GM23338 (cell line): ENCODE results near the gene TIMP4. TPM values are rescaled to one million over a fixed set of nuclear protein-coding genes. Genes with fewer than 3 reads are reported as not detected.

Source experiments
- ATAC-seq: fragments of 200-7000 bp; cut with Tn5 transposase; 3 replicates; pipeline ENCODE4 v1.9.1; 2020
- DNase-seq: peaks from one replicate; pipeline ENCODE4 v3.0.0-alpha.2; 2015; ENCODE audit warnings: low spot score
- H2AFZ ChIP-seq: fragments of 200-600 bp; sonication (generic); 2 replicates; pipeline ENCODE4 v1.8.0; 2016; ENCODE audit warnings: antibody characterized with exemption, mild to moderate bottlenecking, moderate library complexity
- H3F3A ChIP-seq: fragments of 200-600 bp; sonication (generic); replicated peaks from 2 replicates; pipeline ENCODE4 v1.8.0; 2017; ENCODE audit warnings: antibody characterized with exemption, mixed run types, low read depth
- H3K27ac ChIP-seq: fragments of 200-600 bp; sonication (generic); 2 replicates; pipeline ENCODE4 v1.6.1; 2016; ENCODE audit warnings: low read depth
- H3K27me3 ChIP-seq: fragments of 200-600 bp; sonication (generic); 2 replicates; pipeline ENCODE4 v1.8.0; 2016; ENCODE audit warnings: mild to moderate bottlenecking, mixed run types, moderate library complexity; ENCODE audit not compliant: insufficient read depth
- H3K36me3 ChIP-seq: fragments of 200-600 bp; sonication (generic); 2 replicates; pipeline ENCODE4 v1.8.0; 2016; ENCODE audit warnings: mild to moderate bottlenecking; ENCODE audit not compliant: insufficient read depth
- H3K4me1 ChIP-seq: fragments of 200-600 bp; sonication (generic); 2 replicates; pipeline ENCODE4 v1.8.0; 2016; ENCODE audit warnings: mild to moderate bottlenecking, moderate library complexity; ENCODE audit not compliant: insufficient read depth
- H3K4me2 ChIP-seq: fragments of 200-600 bp; sonication (generic); 2 replicates; pipeline ENCODE4 v1.7.1; 2017; ENCODE audit warnings: mixed run types
- H3K4me3 ChIP-seq: fragments of 200-600 bp; sonication (generic); 2 replicates; pipeline ENCODE4 v1.6.1; 2016; ENCODE audit warnings: mixed run types
- H3K79me2 ChIP-seq: fragments of 200-600 bp; sonication (generic); replicated peaks from 2 replicates; pipeline ENCODE4 v1.8.0; 2017; ENCODE audit warnings: mild to moderate bottlenecking; ENCODE audit not compliant: insufficient read depth
- H3K9me2 ChIP-seq: fragments of 200-600 bp; sonication (generic); 2 replicates; pipeline ENCODE4 v1.8.0; 2017; ENCODE audit not compliant: insufficient read depth
- H4K20me1 ChIP-seq: fragments of 200-600 bp; sonication (generic); replicated peaks from 2 replicates; pipeline ENCODE4 v1.8.0; 2017; ENCODE audit warnings: mild to moderate bottlenecking; ENCODE audit not compliant: insufficient read depth
- H3K27ac Mint-ChIP-seq: 2 replicates; pipeline ENCODE4 v1.8.0; 2020; ENCODE audit warnings: inconsistent platforms, mild to moderate bottlenecking, moderate library complexity, mixed read lengths
- H3K27me3 Mint-ChIP-seq: 3 replicates; pipeline ENCODE4 v1.8.0; 2022; ENCODE audit warnings: low read depth, mild to moderate bottlenecking, moderate library complexity, mixed read lengths, inconsistent platforms; ENCODE audit not compliant: insufficient read depth, poor library complexity
- H3K36me3 Mint-ChIP-seq: 3 replicates; pipeline ENCODE4 v1.8.0; 2021; ENCODE audit warnings: low read depth, mild to moderate bottlenecking, inconsistent platforms, moderate library complexity, mixed read lengths
- H3K4me1 Mint-ChIP-seq: 3 replicates; pipeline ENCODE4 v1.8.0; 2020; ENCODE audit warnings: mild to moderate bottlenecking, inconsistent platforms, mixed read lengths
- H3K4me3 Mint-ChIP-seq: 3 replicates; pipeline ENCODE4 v1.8.0; 2021; ENCODE audit warnings: moderate library complexity, mild to moderate bottlenecking, inconsistent platforms, mixed read lengths
- H3K9me3 Mint-ChIP-seq: 3 replicates; pipeline ENCODE4 v1.8.0; 2020; ENCODE audit warnings: moderate library complexity, mild to moderate bottlenecking, inconsistent platforms, mixed read lengths
- CREB1 ChIP-seq: fragments of 250-450 bp; sonication (Bioruptor Pico); IDR thresholded peaks from 2 replicates; pipeline ENCODE4 v1.5.0; 2020; ENCODE audit warnings: low read depth, mild to moderate bottlenecking, moderate library complexity
- CTCF ChIP-seq, 2 experiments: fragments of 200-600 bp in 1 of 2; sonication (generic) in 1 of 2; conservative IDR thresholded peaks; 2 replicates each; pipeline versions ENCODE4 v1.5.1 to v1.6.1; 2016 to 2017; ENCODE audit warnings: antibody characterized with exemption in 2 of 2, low read depth in 2 of 2, mild to moderate bottlenecking in 2 of 2, moderate library complexity in 1 of 2
- EZH2 ChIP-seq: fragments of 200-600 bp; sonication (generic); IDR thresholded peaks from one replicate; pipeline ENCODE4 v1.8.0; 2017; ENCODE audit warnings: antibody characterized with exemption, mild to moderate bottlenecking, low read depth; ENCODE audit not compliant: unreplicated experiment
- EZH2phosphoT487 ChIP-seq: fragments of 200-600 bp; sonication (generic); IDR thresholded peaks from one replicate; pipeline ENCODE4 v1.8.1; 2018; ENCODE audit warnings: antibody characterized with exemption; ENCODE audit not compliant: unreplicated experiment
- JUNB ChIP-seq: IDR thresholded peaks from one replicate; pipeline ENCODE4 v1.6.1; 2016; ENCODE audit warnings: antibody characterized with exemption; ENCODE audit not compliant: unreplicated experiment
- NANOG ChIP-seq: IDR thresholded peaks from 2 replicates; pipeline ENCODE4 v1.6.1; 2016; ENCODE audit warnings: antibody characterized with exemption, borderline replicate concordance
- POLR2AphosphoS5 ChIP-seq: IDR thresholded peaks from 2 replicates; pipeline ENCODE4 v1.6.1; 2016; ENCODE audit warnings: antibody characterized with exemption, low read depth
- STAT1 ChIP-seq: IDR thresholded peaks from one replicate; pipeline ENCODE4 v1.6.1; 2016; ENCODE audit warnings: antibody characterized with exemption; ENCODE audit not compliant: unreplicated experiment
- ZNF114 ChIP-seq: fragments of 250-450 bp; sonication (Bioruptor Pico); IDR thresholded peaks from 2 replicates; pipeline ENCODE4 v1.5.0; 2020; ENCODE audit warnings: mild to moderate bottlenecking, moderate library complexity
- ZNF331 ChIP-seq: fragments of 250-450 bp; sonication (Bioruptor Pico); IDR thresholded peaks from 2 replicates; pipeline ENCODE4 v1.5.0; 2020; ENCODE audit warnings: low read depth, mild to moderate bottlenecking, moderate library complexity
- ZNF462 ChIP-seq: fragments of 250-450 bp; sonication (Bioruptor Pico); IDR thresholded peaks from 2 replicates; pipeline ENCODE4 v1.5.0; 2020; ENCODE audit warnings: mild to moderate bottlenecking, moderate library complexity
- polyA plus RNA-seq: library from polyadenylated mRNA; unstranded; fragments of >200 nt; fragmentation: Nextera tagmentation; extraction: Ambion mirVana; gene quantifications from 2 replicates; pipeline ENCODE4 v1.2.1, GENCODE V29; 2016
- total RNA-seq: library from RNA; depleted of rRNA; stranded (reverse); fragments of >200 nt; shearing (Covaris generic); gene quantifications from 2 replicates; pipeline ENCODE4 v1.2.3, GENCODE V29; 2014
- TF ChIP-seq, protein P1 (sequence below): IDR thresholded peaks from 2 replicates; pipeline ENCODE4 v1.6.1; 2016; ENCODE audit warnings: antibody characterized with exemption
- TF ChIP-seq, protein P2 (sequence below): IDR thresholded peaks from one replicate; pipeline ENCODE4 v1.6.1; 2018; ENCODE audit warnings: antibody characterized with exemption; ENCODE audit not compliant: unreplicated experiment

Gene TIMP4
- total and polyA plus RNA-seq, 2 experiments from 2014 or later: 6.7 to 11.1 TPM

GRCh38 chr3:12170207-12170606 is 11.5 kb upstream of the TIMP4 start:
- H3K27ac ChIP-seq: no peak overlapping the region
- no peak overlapping the region for H3K4me2 ChIP-seq
- H2AFZ ChIP-seq: no peak overlapping the region
- no peaks in the 10 kb centered on the region for H3K4me1 ChIP-seq
- no peaks in the 10 kb centered on the region for H3F3A ChIP-seq
- ATAC-seq (no peak), DNase-seq (no peak)
- Mint-ChIP-seq H3K36me3 (peaks cover 66% of the 10 kb centered on the region), H3K27ac (no peak overlapping the region), H3K4me3 (no peak overlapping the region), H3K9me3 (peaks cover 27% of the 10 kb centered on the region), H3K27me3 (peaks cover 4% of the 10 kb centered on the region), H3K4me1 (no peaks in the 10 kb centered on the region)
- no peaks in the 10 kb centered on the region for H3K9me2 ChIP-seq
- H3K79me2 ChIP-seq: no peaks in the 10 kb centered on the region
- TF ChIP-seq POLR2AphosphoS5 (no peak), ZNF462 (CRISPR knock-in tag) (no peak), ZNF114 (CRISPR knock-in tag) (no peak), ZNF331 (CRISPR knock-in tag) (no peak), CREB1 (no peak), EZH2phosphoT487 (no peak), CTCF (conservative IDR thresholded peaks at IDR 0.05; ENCODE audit: low read depth in 2 of 2) (no peak), NANOG (no peak), JUNB (no peak), STAT1 (no peak), EZH2 (no peak)
- TF ChIP-seq, protein P1, sequence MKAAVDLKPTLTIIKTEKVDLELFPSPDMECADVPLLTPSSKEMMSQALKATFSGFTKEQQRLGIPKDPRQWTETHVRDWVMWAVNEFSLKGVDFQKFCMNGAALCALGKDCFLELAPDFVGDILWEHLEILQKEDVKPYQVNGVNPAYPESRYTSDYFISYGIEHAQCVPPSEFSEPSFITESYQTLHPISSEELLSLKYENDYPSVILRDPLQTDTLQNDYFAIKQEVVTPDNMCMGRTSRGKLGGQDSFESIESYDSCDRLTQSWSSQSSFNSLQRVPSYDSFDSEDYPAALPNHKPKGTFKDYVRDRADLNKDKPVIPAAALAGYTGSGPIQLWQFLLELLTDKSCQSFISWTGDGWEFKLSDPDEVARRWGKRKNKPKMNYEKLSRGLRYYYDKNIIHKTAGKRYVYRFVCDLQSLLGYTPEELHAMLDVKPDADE: no peak
- TF ChIP-seq, protein P2, sequence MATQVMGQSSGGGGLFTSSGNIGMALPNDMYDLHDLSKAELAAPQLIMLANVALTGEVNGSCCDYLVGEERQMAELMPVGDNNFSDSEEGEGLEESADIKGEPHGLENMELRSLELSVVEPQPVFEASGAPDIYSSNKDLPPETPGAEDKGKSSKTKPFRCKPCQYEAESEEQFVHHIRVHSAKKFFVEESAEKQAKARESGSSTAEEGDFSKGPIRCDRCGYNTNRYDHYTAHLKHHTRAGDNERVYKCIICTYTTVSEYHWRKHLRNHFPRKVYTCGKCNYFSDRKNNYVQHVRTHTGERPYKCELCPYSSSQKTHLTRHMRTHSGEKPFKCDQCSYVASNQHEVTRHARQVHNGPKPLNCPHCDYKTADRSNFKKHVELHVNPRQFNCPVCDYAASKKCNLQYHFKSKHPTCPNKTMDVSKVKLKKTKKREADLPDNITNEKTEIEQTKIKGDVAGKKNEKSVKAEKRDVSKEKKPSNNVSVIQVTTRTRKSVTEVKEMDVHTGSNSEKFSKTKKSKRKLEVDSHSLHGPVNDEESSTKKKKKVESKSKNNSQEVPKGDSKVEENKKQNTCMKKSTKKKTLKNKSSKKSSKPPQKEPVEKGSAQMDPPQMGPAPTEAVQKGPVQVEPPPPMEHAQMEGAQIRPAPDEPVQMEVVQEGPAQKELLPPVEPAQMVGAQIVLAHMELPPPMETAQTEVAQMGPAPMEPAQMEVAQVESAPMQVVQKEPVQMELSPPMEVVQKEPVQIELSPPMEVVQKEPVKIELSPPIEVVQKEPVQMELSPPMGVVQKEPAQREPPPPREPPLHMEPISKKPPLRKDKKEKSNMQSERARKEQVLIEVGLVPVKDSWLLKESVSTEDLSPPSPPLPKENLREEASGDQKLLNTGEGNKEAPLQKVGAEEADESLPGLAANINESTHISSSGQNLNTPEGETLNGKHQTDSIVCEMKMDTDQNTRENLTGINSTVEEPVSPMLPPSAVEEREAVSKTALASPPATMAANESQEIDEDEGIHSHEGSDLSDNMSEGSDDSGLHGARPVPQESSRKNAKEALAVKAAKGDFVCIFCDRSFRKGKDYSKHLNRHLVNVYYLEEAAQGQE: no peak
- H3K4me3 ChIP-seq: no peak overlapping the region
- peaks cover 9% of the 10 kb centered on the region; the same call in 1 of the 2 replicates for H3K36me3 ChIP-seq
- no peaks in the 10 kb centered on the region for H4K20me1 ChIP-seq
- H3K27me3 ChIP-seq: no peaks in the 10 kb centered on the region
